IPS DF 4.7 (cell line): ENCODE results near the gene TRANK1.

Experiments
- DNase-seq: peaks from one replicate; pipeline ENCODE4 v3.0.0-alpha.2; 2013; ENCODE audit warnings: low spot score; ENCODE audit errors: extremely low read depth

The TRANK1 gene

GRCh38 chr3:36850743-36851142 is 94.1 kb downstream of the TRANK1 start:
- DNase-seq: no peak

- DNase-seq: no peak
Observed at GRCh38 chr3:36846406-36846805, 98.4 kb downstream of the TRANK1 start.

GRCh38 chr3:36843065-36844051 is 101.5 kb downstream of the TRANK1 start:
- peak; percentile 76 for DNase-seq

GRCh38 chr3:36842275-36842674 is 102.6 kb downstream of the TRANK1 start:
- DNase-seq: no peak

- no peak for DNase-seq
Observed at GRCh38 chr3:36840453-36840921, 104.4 kb downstream of the TRANK1 start.

- DNase-seq: no peak
Observed at GRCh38 chr3:36837089-36837488, 107.8 kb downstream of the TRANK1 start.

GRCh38 chr3:36833160-36833814 is 111.6 kb downstream of the TRANK1 start:
- no peak for DNase-seq

GRCh38 chr3:36832406-36832805 is 112.4 kb downstream of the TRANK1 start:
- no peak for DNase-seq

- no peak for DNase-seq
Observed at GRCh38 chr3:36827133-36827532, 117.7 kb downstream of the TRANK1 start.

- DNase-seq: no peak
Observed at GRCh38 chr3:36826240-36826639, 118.6 kb downstream of the TRANK1 start.

GRCh38 chr3:36824443-36824842 is 120.4 kb downstream of the TRANK1 start:
- DNase-seq: no peak

GRCh38 chr3:36823806-36824205 is 121.0 kb downstream of the TRANK1 start:
- DNase-seq: no peak

- DNase-seq: no peak
Observed at GRCh38 chr3:36820083-36820482, 124.8 kb downstream of the TRANK1 start.

GRCh38 chr3:36817806-36818533 is 126.9 kb downstream of the TRANK1 start:
- DNase-seq: no peak

- DNase-seq: no peak
Observed at GRCh38 chr3:36815375-36815774, 129.5 kb downstream of the TRANK1 start.

GRCh38 chr3:36814776-36815175 is 130.1 kb downstream of the TRANK1 start:
- DNase-seq: no peak

GRCh38 chr3:36814066-36814717 is 130.7 kb downstream of the TRANK1 start:
- DNase-seq: no peak

GRCh38 chr3:36813305-36813704 is 131.5 kb downstream of the TRANK1 start:
- no peak for DNase-seq

GRCh38 chr3:36812240-36812639 is 132.6 kb downstream of the TRANK1 start:
- no peak for DNase-seq

- no peak for DNase-seq
Observed at GRCh38 chr3:36811768-36812167, 133.1 kb downstream of the TRANK1 start.
